GM18951 (cell line): Measurements from ENCODE around the gene TEX14.

Experiments used
- POLR2A ChIP-seq: IDR thresholded peaks from 4 replicates; pipeline ENCODE4 v1.6.1; 2011; ENCODE audit warnings: mild to moderate bottlenecking; ENCODE audit not compliant: insufficient read length, insufficient read depth; ENCODE audit errors: extremely low read depth
- in situ Hi-C: fragments of 300-500 bp; cut with MboI; formaldehyde crosslinking; loops from one replicate; pipeline ENCODE4 v1.12.0; 2022; ENCODE audit warnings: low sequenced_read_pairs, mixed read lengths, inconsistent platforms; ENCODE audit not compliant: unreplicated experiment

The TEX14 gene

GRCh38 chr17:58691701-58692238 lies at the start of gene TEX14:
Gene TEX14, minus strand, starts transcription at chr17:58692045. Its CDS starts 40,044 bp downstream, at chr17:58652001.
- in situ Hi-C loops: no loop called here
- no peak for TF ChIP-seq POLR2A

- no peak for TF ChIP-seq POLR2A
- in situ Hi-C loops: no loop called here
These were observed 49.3 kb upstream of the TEX14 start for GRCh38 chr17:58741121-58741625.

- in situ Hi-C loops: no loop called here
- TF ChIP-seq POLR2A: no peak
These were observed 43.0 kb upstream of the TEX14 start for GRCh38 chr17:58734811-58735210.

- no peak for TF ChIP-seq POLR2A
- in situ Hi-C loops: no loop called here
These were observed 42.2 kb upstream of the TEX14 start for GRCh38 chr17:58734040-58734439.

- no peak for TF ChIP-seq POLR2A
- in situ Hi-C loops: no loop called here
These were observed 39.1 kb upstream of the TEX14 start for GRCh38 chr17:58730937-58731336.

DNA sequence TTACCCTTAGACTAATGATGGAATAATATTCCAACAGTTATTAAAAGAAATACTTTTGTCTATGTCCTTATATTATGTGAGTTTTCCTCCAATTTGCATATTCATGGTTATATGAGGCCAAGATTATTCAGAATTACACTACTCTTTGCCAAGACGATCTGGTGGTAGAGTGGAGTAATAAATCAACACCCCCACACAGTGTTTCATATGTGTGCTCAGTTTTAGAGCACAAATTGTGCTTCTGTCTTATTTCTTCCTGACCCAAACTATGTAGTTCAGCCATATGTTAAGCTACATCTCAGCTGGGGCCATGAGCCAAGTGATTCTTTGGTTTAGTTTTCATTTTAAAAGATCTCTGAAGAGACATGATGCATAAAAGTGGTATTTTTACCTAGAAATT lies 37.0 kb upstream of the TEX14 start:
- in situ Hi-C loops: no loop called here
- TF ChIP-seq POLR2A: no peak

- no peak for TF ChIP-seq POLR2A
- in situ Hi-C loops: no loop called here
These were observed 30.9 kb upstream of the TEX14 start for GRCh38 chr17:58722696-58723095.

GRCh38 chr17:58722274-58722673 lies 30.4 kb upstream of the TEX14 start:
- no peak for TF ChIP-seq POLR2A
- in situ Hi-C loops: no loop called here

- no peak for TF ChIP-seq POLR2A
- in situ Hi-C loops: loop anchor here (10.0 kb wide), 1 partner anchor 284 kb away; no protein-coding TSS in a partner anchor
These were observed 19.2 kb upstream of the TEX14 start for GRCh38 chr17:58710948-58711552.

GRCh38 chr17:58706351-58707140 lies 14.7 kb upstream of the TEX14 start:
- TF ChIP-seq POLR2A: no peak
- in situ Hi-C loops: no loop called here

GRCh38 chr17:58703916-58704286 lies 12.1 kb upstream of the TEX14 start:
- TF ChIP-seq POLR2A: no peak
- in situ Hi-C loops: no loop called here

- no peak for TF ChIP-seq POLR2A
- in situ Hi-C loops: no loop called here
These were observed 11.5 kb upstream of the TEX14 start for GRCh38 chr17:58703137-58703915.

DNA sequence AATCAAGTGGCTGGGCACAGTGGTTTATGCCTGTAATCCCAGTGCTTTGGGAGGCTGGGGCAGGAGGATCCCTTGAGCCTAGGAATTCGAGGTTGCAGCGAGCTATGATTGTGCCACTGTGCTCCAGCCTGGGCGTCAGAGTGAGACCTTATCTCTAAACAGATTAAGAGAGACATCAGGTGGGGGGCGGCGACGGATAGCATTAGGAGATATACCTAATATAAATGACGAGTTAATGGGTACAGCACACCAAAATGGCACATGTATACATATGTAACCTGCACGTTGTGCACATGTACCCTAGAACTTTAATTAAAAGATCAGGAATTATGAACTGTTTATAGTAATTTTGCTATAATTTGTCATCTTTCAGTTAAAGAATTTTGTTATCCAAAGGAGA lies 10.9 kb upstream of the TEX14 start:
- in situ Hi-C loops: no loop called here
- no peak for TF ChIP-seq POLR2A

DNA sequence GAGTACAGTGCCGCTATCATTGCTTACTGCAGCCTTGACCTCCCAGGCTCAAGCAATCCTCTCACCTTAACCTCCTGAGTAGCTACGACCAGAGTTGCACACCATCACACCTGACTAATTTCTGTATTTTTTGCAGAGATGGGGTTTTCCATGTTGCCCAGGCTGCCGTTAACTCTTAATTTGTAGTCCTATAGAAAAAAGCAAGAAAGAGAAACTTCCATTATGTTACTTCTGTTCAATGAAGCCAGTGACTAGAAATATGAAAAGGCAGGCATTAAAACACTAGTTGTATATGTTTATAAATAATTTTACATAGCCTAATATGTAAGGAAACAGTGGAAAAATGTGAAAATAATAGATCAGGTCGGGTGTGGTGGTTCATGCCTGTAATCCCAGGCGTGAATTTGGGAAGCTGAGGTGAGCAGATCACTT lies 10.2 kb upstream of the TEX14 start:
- TF ChIP-seq POLR2A: no peak
- in situ Hi-C loops: no loop called here

- in situ Hi-C loops: no loop called here
- TF ChIP-seq POLR2A: no peak
These were observed 7.9 kb upstream of the TEX14 start for GRCh38 chr17:58699771-58700170.
